Measurements from ENCODE around the gene MICA. TPM values are rescaled to one million over a fixed set of nuclear protein-coding genes. Genes with fewer than 3 reads are reported as not detected.
A peak's percentile ranks its signal among the peaks of the same experiment; 100 is the strongest.
"Not testable (repeated sequence)": the region's sequence is repeated elsewhere in the genome, so short reads cannot be mapped to it uniquely, and the experiment has no call there.

MICA gene
- total and polyA plus RNA-seq, 5 experiments from 2014 or later = 3.7 to 21.9 (median 5.8) TPM

DNA sequence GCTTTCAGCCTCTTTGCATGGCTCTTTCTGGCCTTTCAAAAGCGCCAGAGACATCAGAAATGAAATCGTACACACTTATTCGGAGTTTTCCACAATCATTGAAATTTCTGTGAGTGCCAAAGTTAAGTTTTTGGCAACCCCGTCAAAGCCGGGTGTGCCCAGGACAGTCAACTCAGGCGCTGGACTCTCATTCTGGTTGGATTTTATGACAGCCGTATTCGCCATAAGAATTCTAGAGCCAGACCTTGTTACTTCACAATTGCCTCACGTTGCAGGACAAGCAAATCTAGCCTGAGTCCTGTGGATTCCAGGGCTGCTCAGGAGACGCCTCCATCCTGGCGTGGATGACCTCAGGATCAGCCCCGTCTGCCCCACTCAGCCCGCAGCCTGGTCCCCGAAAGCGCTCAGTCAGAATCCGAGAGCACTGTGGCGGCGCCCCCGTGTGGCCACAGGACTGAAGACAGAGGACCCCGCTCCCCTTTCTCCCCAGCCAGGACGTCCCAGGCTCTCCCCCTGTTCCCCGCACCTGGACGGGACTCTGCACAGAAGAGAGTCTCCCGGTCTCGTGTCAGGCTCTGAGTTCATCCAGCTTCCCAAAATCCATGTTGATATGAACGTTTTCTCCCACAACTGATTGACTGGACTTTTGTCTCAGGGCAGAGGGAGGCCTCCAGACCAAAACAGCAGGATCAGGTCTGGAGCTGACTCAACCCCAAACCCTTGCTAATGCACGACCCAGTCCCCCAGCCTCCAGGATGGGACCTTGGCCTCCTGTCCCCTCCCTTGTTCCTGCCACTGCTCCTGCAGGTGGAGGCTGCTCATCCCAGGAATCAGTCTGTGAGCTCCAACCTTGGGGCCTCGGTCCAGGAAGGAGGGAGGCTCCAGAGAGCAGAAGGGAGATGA is 38.2 kb downstream of the MICA start:
- peaks cover 0 to 7% (median 4%) of the 10 kb centered on the region in 4 donors for H3K4me1 Mint-ChIP-seq
- H3K27me3 Mint-ChIP-seq = peaks cover 28 to 59% (median 35%) of the 10 kb centered on the region in 5 donors
- ATAC-seq = peak; percentile 99 to 100
- H3K4me3 Mint-ChIP-seq = no peak overlapping the region
- H3K27ac Mint-ChIP-seq = peak overlapping the region in 2 of 10 donors; percentile 56 to 66
- peak in 9 of 10 donors; percentile 63 to 93 (median 79) for DNase-seq
- peaks cover 0 to 15% (median 9%) of the 10 kb centered on the region in 9 donors for H3K9me3 Mint-ChIP-seq
- H3K36me3 Mint-ChIP-seq = peaks cover 0 to 8% (median 7%) of the 10 kb centered on the region in 3 donors
- POLR2A ChIA-PET = interaction anchor here (0.7 to 3.8 kb wide), 5 partner anchors 42 to 767 kb away, joined by 3 to 31 read pairs (median 3); no protein-coding TSS in a partner anchor

DNA sequence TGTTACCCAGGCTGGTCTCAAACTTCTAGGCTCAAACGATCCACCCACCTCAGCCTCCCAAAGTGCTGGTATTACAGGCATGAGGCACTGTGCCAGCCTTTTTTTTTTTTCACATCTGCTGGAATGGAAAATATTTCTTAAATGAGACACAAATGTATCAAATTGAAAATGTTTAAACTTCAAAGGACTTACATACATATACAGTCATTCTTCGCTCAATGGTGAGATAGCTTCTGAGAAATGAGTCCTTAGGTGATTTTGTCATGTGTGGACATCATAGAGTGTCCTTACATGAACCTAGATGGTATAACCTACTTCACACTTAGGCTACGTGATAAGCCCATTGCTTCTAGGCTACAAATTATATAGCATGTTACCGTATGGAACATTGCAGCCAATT is 43.1 kb downstream of the MICA start:
- Mint-ChIP-seq H3K27ac (no peak overlapping the region), H3K27me3 (peaks cover 10 to 30% (median 17%) of the 10 kb centered on the region in 5 donors), H3K9me3 (peaks cover 0 to 2% (median 0%) of the 10 kb centered on the region in 9 donors), H3K4me1 (peaks cover 0 to 6% (median 3%) of the 10 kb centered on the region in 4 donors), H3K4me3 (no peak overlapping the region), H3K36me3 (no peaks in the 10 kb centered on the region)
- POLR2A ChIA-PET = interaction anchor here (1.2 kb wide), 1 partner anchor 22 kb away, joined by 3 read pairs; no protein-coding TSS in a partner anchor
- DNase-seq (no peak), ATAC-seq (no peak)

DNA sequence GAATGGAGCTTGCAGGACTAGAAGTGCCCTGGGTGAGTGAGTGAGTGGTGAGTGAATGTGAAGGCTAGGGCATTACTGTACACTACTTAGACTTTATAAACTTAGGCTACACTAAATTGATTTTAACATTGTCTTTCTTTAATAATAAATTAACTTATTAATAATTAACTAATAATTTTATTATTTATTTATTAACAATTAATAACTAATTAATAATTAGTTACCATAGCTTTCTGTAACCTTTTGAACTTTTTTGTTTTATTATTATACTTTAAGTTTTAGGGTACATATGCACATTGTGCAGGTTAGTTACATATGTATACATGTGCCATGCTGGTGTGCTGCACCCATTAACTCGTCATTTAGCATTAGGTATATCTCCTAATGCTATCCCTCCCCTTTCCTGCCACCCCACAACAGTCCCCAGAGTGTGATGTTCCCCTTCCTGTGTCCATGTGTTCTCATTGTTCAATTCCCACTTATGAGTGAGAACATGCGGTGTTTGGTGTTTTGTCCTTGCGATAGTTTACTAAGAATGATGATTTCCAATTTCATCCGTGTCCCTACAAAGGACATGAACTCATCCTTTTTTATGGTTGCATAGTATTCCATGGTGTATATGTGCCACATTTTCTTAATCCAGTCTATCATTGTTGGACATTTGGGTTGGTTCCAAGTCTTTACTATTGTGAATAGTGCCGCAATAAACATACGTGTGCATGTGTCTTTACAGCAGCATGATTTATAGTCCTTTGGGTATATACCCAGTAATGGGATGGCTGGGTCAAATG is 43.8 kb downstream of the MICA start:
- not testable (repeated sequence) for ATAC-seq, H3K27ac Mint-ChIP-seq, H3K36me3 Mint-ChIP-seq, H3K4me3 Mint-ChIP-seq, H3K4me1 Mint-ChIP-seq, DNase-seq, H3K9me3 Mint-ChIP-seq
- H3K27me3 Mint-ChIP-seq = peaks cover 10 to 26% (median 16%) of the 10 kb centered on the region in 5 donors
- POLR2A ChIA-PET = interaction anchor here (1.2 kb wide), 1 partner anchor 21 kb away, joined by 3 read pairs; no protein-coding TSS in a partner anchor

DNA sequence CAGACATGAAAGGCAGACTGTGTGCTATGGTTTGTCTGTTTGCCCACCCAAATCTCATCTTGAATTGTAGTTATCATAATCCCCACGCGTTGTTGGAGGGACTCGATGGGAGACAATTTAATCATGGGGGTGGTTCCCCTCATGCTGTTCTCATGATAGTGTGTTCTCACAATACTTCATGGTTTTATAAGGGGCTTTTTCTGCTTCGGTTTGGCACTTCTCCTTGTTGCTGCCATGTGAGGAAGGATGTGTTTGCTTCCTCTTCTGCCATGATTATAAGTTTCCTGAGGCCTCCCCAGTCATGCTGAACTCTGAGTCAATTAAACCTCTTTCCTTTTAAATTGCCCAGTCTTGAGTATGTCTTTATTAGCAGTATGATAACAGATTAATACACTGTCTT is 47.4 kb downstream of the MICA start:
- peaks cover 3 to 23% (median 11%) of the 10 kb centered on the region in 9 donors for H3K9me3 Mint-ChIP-seq
- DNase-seq = no peak
- H3K36me3 Mint-ChIP-seq = peaks cover 0 to 12% (median 8%) of the 10 kb centered on the region in 3 donors
- POLR2A ChIA-PET = no interaction called here
- no peak for ATAC-seq
- H3K27me3 Mint-ChIP-seq = peaks cover 5 to 17% (median 8%) of the 10 kb centered on the region in 5 donors
- H3K27ac Mint-ChIP-seq = no peak overlapping the region
- H3K4me1 Mint-ChIP-seq = peaks cover 0 to 2% (median 0%) of the 10 kb centered on the region in 4 donors
- no peak overlapping the region for H3K4me3 Mint-ChIP-seq

DNA sequence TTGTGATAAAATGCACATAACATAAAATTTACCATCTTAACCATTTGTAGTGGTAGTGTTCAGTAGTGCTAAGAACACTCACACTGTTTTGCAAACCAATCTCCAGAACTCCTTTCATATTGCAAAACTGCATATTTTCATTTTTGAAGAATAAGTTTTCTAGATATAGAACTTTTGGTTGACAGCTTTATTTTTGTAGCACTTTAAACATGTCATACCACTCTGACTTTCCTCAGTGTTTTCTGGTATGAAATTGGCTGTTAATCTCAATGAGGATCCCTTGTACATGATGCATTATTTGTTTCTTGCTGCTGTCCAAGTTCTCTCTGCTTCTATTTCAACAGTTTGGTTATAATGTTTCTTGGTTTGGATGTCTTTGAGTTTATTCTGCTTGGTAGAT is 49.5 kb downstream of the MICA start:
- H3K4me3 Mint-ChIP-seq = no peak overlapping the region
- H3K9me3 Mint-ChIP-seq = peaks cover 3 to 23% (median 11%) of the 10 kb centered on the region in 9 donors
- H3K27ac Mint-ChIP-seq = no peak overlapping the region
- peaks cover 0 to 2% (median 0%) of the 10 kb centered on the region in 4 donors for H3K4me1 Mint-ChIP-seq
- ATAC-seq = no peak
- H3K27me3 Mint-ChIP-seq = peaks cover 0 to 14% (median 8%) of the 10 kb centered on the region in 5 donors
- H3K36me3 Mint-ChIP-seq = peaks cover 0 to 12% (median 8%) of the 10 kb centered on the region in 3 donors
- POLR2A ChIA-PET = interaction anchor here (1.8 kb wide), 1 partner anchor 10 kb away, joined by 6 read pairs; no protein-coding TSS in a partner anchor
- no peak for DNase-seq

DNA sequence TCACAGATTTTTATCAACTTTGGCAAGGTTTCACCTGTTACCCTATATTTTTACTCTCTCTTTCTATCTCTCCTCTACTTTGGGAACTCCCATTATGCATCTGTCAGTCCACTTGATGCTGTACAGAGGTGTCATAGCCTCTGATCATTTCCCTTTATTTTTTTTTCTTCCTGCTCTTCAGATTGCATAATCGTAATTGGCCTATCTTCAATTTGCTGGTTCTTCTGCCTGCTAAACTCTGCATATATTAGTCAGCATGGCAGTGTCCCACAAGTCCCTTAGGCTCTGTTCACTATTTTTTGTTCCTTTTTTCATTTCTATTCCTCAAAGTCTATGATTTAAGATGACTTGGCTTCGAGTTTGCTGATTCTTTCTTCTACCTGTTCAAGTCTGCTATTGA is 49.9 kb downstream of the MICA start:
- Mint-ChIP-seq H3K27ac (no peak overlapping the region), H3K27me3 (peaks cover 0 to 14% (median 8%) of the 10 kb centered on the region in 5 donors), H3K4me3 (no peak overlapping the region), H3K4me1 (peaks cover 0 to 2% (median 0%) of the 10 kb centered on the region in 4 donors), H3K36me3 (peaks cover 0 to 12% (median 8%) of the 10 kb centered on the region in 3 donors), H3K9me3 (peaks cover 3 to 23% (median 11%) of the 10 kb centered on the region in 9 donors)
- ATAC-seq = no peak
- no peak for DNase-seq
- POLR2A ChIA-PET = no interaction called here

DNA sequence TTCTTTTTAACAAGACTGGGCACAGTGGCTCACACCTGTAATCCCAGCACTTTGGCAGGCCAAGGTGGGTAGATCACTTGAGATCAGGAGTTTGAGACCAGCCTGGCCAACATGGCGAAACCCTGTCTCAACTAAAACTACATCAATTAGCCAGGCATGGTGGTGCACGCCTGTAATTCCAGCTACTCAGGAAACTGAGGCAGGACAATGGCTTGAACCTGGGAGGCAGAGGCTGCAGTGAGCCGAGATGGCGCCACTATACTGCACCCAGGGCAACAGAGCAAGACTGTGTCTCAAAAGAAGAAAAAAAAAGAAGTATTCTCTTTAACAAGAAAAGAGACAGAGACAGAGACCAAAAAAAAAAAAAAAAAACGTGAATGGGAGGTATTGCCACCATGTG is 56.5 kb downstream of the MICA start:
- Mint-ChIP-seq H3K36me3 (peaks cover 8 to 18% (median 14%) of the 10 kb centered on the region in 3 donors), H3K4me1 (peaks cover 21 to 30% (median 25%) of the 10 kb centered on the region in 4 donors)
- H3K27me3 Mint-ChIP-seq, POLR2A ChIA-PET, ATAC-seq, H3K27ac Mint-ChIP-seq, H3K4me3 Mint-ChIP-seq, H3K9me3 Mint-ChIP-seq, DNase-seq: not testable (repeated sequence)

DNA sequence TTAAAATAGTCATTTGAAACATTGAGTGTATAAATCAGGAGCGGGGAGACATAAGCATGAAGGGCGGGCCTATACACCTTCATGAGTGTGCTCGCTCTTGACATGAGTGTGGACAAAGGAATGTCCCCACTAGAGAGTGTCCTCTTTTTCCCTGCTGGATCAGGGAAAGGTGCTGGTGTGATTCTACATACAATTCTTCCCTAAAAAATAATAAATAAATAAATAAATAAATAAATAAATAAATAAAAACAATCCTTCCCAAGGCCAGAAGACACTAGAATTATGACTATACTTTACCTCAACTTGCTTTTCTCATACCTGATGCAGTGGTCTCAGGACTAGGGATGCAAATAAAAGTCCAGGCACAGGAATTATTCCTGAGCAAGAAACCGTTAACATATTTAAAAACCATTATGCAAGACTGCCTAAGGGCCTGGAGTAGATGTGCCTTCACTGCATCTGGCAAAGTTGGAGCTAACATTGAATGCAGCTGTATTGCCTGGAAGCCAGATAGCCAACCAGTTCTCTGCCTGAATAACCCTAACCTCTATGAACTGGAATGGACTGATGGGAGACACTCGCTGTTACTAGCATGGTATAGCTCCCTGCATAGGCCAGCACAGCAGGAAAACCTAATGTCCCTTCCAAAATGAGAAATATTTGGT is 57.1 kb downstream of the MICA start:
- H3K4me3 Mint-ChIP-seq = peak overlapping the region in 2 of 10 donors; percentile 31 to 45
- POLR2A ChIA-PET = no interaction called here
- ATAC-seq (no peak), DNase-seq (no peak)
- peaks cover 0 to 2% (median 0%) of the 10 kb centered on the region in 9 donors for H3K9me3 Mint-ChIP-seq
- H3K36me3 Mint-ChIP-seq = peaks cover 12 to 24% (median 20%) of the 10 kb centered on the region in 3 donors
- H3K27me3 Mint-ChIP-seq = peaks cover 0 to 2% (median 0%) of the 10 kb centered on the region in 5 donors
- H3K27ac Mint-ChIP-seq = peak overlapping the region in 3 of 10 donors; percentile 50 to 99 (median 65)
- H3K4me1 Mint-ChIP-seq = peaks cover 25 to 36% (median 31%) of the 10 kb centered on the region in 4 donors

DNA sequence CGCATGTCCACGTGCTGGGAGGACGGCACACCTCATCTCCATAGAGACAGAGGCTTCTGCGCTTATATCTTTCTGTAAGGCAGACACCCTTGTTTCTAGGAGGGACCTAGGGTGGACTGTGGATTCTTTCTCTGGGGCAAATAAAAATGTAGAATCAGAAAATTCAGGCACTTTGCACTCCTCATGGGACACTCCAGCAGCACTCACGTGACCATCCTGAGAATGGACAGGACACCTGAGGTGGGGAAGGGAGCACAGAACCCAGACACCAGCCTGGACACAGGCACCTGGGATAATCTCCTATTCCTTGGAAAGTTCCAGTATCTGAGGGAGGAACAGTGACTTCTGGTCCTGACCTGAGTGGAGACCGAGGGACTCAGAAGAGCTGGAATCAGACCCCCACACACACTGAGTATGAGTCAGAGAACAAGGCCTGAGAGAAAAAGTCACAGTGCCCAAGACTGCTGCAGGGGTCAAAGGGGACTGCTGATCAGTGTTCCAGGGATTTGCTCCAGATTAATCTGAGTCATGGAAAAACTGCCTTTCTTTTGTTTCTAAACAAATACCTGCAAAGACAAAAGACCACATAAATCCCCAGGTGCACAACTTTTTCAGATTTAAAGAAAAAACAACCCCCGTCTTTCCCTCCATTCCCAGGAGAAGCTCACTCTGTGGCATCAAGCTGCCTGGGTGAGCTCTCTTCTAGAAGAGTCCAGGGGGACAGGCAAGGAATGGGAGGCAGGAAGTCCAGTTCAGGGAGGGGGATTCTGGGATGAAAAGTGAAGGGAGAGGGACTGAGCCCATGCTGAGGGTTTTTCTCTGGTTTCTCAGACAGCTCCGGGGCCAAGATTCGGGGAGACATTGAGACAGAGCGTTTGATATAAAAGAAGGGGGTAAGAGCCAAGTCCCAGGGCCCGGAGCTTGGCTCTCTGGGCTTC is 58.9 kb downstream of the MICA start:
- Mint-ChIP-seq H3K27ac (peak overlapping the region; percentile 97 to 100 (median 99)), H3K36me3 (peaks cover 12 to 34% (median 31%) of the 10 kb centered on the region in 3 donors), H3K27me3 (peaks cover 0 to 2% (median 0%) of the 10 kb centered on the region in 5 donors), H3K4me1 (peaks cover 35 to 54% (median 49%) of the 10 kb centered on the region in 4 donors), H3K9me3 (peaks cover 0 to 2% (median 0%) of the 10 kb centered on the region in 9 donors), H3K4me3 (peak overlapping the region; percentile 98 to 100 (median 99))
- POLR2A ChIA-PET = interaction anchor here (0.7 to 1.6 kb wide), 11 partner anchors 9 to 265 kb away, joined by 3 to 6 read pairs (median 5); partner anchors contain the start of genes BAG6, DDX39B and MICA
- ATAC-seq = no peak
- no peak for DNase-seq

DNA sequence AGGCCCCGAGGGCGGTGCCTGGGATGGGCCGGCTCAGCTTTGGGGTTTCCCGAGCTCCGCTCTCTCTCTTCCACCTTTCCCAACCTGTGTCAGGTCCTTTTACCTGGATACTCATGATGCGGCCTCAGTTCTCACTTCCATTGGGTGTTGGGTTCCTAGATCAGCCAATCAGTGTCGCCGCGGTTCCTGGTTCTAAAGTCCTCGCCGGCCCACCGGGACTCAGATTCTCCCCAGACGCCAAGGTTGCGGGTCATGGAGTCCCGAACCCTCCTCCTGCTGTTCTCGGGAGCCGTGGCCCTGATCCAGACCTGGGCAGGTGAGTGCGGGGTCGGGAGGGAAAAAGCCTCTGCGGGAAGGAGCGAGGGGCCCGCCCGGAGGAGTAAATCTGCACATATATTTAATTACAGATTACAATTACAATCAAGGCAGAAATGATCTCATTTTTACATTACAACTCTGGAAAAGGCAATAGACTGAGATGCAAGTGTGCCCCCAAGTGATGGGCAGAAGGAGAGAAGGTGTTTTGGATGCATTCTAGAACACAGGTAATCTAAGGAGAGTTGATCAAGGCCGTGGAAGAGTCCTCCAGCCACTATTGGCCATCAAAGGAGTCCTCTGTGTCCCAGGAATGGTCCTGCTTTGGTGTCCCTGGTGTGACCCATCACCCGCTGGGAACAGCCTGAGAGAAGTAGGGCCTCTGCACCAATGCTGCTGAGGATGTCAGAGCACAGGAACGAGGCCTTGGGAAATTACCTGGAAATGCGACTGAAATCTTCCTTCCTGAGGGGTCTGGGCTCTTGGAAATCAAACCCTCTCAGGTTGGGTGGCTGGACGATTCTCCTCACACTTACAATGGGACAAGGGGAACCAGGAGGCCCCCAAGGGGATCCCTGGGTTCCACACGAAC is 59.8 kb downstream of the MICA start:
- ATAC-seq = peak; percentile 88 to 91
- peaks cover 0 to 2% (median 0%) of the 10 kb centered on the region in 9 donors for H3K9me3 Mint-ChIP-seq
- peaks cover 41 to 64% (median 59%) of the 10 kb centered on the region in 4 donors for H3K4me1 Mint-ChIP-seq
- no peaks in the 10 kb centered on the region for H3K27me3 Mint-ChIP-seq
- DNase-seq = peak; percentile 80 to 97 (median 93)
- H3K27ac Mint-ChIP-seq = peak overlapping the region; percentile 97 to 100 (median 99)
- POLR2A ChIA-PET = interaction anchor here (0.6 to 1.6 kb wide), 13 partner anchors 8 to 266 kb away, joined by 3 to 6 read pairs (median 4); partner anchors contain the start of genes BAG6, DDX39B and MICA
- peaks cover 12 to 43% (median 36%) of the 10 kb centered on the region in 3 donors for H3K36me3 Mint-ChIP-seq
- peak overlapping the region; percentile 98 to 100 (median 99) for H3K4me3 Mint-ChIP-seq
